Measurements from ENCODE around the gene TBCA. TPM values are rescaled to one million over a fixed set of nuclear protein-coding genes. Genes with fewer than 3 reads are reported as not detected.
A peak's percentile ranks its signal among the peaks of the same experiment; 100 is the strongest.

TBCA gene
- total RNA-seq, 1 donor from 2014 or later, result 286 TPM

DNA sequence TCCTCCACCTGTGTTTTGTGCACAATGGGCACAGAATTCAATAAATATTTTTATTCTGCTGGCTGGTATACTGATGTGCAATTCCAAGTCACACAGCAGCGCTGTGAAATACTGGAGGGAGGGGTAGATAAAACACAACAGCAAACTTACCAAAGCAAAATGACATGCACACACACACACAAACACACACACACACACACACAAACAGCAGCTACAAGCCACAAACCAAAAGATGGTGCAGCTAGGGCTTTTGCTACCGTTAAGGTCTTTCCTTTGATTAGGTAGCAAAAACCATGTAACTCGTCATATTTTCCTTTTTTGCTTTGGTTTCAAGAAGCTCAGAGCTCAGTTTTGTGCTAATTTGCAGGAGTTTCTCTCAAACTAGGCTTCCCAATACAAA lies 1.8 kb upstream of the TBCA start:
- no peak for DNase-seq (ENCODE audit: low read depth, low spot score)
- Mint-ChIP-seq H3K4me3 (peak overlapping the region; percentile 87), H3K4me1 (peaks cover 35% of the 10 kb centered on the region), H3K36me3 (ENCODE audit: low read depth) (no peaks in the 10 kb centered on the region), H3K27ac (ENCODE audit: unreplicated experiment) (no peak overlapping the region), H3K27me3 (ENCODE audit: low read depth) (no peaks in the 10 kb centered on the region), H3K9me3 (no peaks in the 10 kb centered on the region)
- TF ChIP-seq, protein P1, sequence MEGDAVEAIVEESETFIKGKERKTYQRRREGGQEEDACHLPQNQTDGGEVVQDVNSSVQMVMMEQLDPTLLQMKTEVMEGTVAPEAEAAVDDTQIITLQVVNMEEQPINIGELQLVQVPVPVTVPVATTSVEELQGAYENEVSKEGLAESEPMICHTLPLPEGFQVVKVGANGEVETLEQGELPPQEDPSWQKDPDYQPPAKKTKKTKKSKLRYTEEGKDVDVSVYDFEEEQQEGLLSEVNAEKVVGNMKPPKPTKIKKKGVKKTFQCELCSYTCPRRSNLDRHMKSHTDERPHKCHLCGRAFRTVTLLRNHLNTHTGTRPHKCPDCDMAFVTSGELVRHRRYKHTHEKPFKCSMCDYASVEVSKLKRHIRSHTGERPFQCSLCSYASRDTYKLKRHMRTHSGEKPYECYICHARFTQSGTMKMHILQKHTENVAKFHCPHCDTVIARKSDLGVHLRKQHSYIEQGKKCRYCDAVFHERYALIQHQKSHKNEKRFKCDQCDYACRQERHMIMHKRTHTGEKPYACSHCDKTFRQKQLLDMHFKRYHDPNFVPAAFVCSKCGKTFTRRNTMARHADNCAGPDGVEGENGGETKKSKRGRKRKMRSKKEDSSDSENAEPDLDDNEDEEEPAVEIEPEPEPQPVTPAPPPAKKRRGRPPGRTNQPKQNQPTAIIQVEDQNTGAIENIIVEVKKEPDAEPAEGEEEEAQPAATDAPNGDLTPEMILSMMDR (conservative IDR thresholded peaks at IDR 0.05), result no peak

DNA sequence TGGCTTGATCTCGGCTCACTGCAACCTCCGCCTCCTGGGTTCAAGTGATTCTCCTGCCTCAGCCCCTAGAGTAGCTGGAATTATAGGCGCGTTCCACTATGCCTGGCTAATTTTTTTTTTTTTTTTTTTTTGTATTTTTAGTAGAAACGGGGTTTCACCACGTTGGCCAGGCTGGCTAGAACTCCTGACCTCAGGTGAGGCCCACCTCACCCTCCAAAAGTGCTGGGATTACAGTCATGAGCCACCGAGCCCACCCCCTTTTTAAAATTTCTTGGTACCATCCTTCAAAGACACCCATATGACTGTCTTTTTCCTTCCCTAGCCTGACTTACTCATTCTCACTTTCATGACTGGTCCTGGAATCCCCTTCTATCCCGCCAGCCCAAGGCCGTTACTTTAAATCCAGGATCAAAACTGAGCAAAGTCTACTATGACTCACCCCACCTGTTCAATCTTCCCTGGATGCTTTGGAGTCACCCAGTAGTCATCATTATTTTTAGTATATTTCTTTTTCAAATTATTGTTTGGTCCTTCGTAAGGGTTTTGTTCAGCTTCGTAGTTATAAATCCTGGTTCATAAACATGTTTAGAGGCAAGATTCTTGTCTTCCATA lies 1.2 kb upstream of the TBCA start:
- H3K4me3 Mint-ChIP-seq, result peak overlapping the region; percentile 87
- no peaks in the 10 kb centered on the region for H3K9me3 Mint-ChIP-seq
- H3K27me3 Mint-ChIP-seq (ENCODE audit: low read depth), result no peaks in the 10 kb centered on the region
- H3K36me3 Mint-ChIP-seq (ENCODE audit: low read depth), result no peaks in the 10 kb centered on the region
- DNase-seq (ENCODE audit: low read depth, low spot score), result no peak
- H3K27ac Mint-ChIP-seq (ENCODE audit: unreplicated experiment), result no peak overlapping the region
- TF ChIP-seq, protein P1 (conservative IDR thresholded peaks at IDR 0.05), result no peak
- H3K4me1 Mint-ChIP-seq, result peaks cover 36% of the 10 kb centered on the region

DNA sequence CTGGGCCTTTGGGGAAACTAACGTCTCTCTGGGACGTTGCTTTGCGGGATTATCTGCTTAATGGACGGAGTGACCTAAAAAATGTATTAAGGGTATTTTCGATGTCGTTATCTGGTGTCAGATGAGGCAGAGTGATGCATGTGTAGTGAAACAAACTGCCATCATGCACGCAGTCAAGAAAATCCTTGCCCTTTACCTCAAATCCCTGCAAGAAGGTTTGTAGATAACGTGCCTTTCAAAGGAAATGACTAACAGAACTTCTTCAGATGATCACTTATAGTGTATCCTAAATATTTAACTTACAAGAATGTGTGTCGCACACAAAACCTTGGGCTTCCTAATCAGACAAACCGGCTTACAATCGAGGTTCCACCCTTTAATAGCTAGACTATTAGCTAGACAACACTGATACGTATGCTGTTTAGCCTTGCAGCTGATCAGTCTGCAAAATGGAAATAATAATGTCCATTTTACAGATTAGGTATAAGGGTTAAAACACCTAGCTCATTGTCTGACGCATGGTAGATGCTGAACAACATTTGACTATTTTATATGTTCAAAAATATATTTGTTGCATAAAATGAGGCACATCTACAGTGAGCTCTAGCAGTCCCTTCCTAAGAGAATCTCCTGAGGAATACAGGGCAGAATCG lies 541 bp upstream of the TBCA start:
- Mint-ChIP-seq H3K4me3 (peak overlapping the region; percentile 87), H3K27ac (ENCODE audit: unreplicated experiment) (no peak overlapping the region), H3K27me3 (ENCODE audit: low read depth) (no peaks in the 10 kb centered on the region), H3K9me3 (no peaks in the 10 kb centered on the region), H3K36me3 (ENCODE audit: low read depth) (peaks cover 2% of the 10 kb centered on the region), H3K4me1 (peaks cover 40% of the 10 kb centered on the region)
- TF ChIP-seq, protein P1 (conservative IDR thresholded peaks at IDR 0.05), result no peak
- DNase-seq (ENCODE audit: low read depth, low spot score), result no peak

GRCh38 chr5:77774981-77775789 lies 954 bp downstream of the TBCA start:
- H3K4me1 Mint-ChIP-seq, result peaks cover 48% of the 10 kb centered on the region
- TF ChIP-seq, protein P1 (conservative IDR thresholded peaks at IDR 0.05), result no peak

GRCh38 chr5:77773734-77774280 lies 2.3 kb downstream of the TBCA start:
- no peak for DNase-seq (ENCODE audit: low read depth, low spot score)
- Mint-ChIP-seq H3K4me3 (peak overlapping the region; percentile 95), H3K4me1 (peaks cover 52% of the 10 kb centered on the region), H3K9me3 (no peaks in the 10 kb centered on the region), H3K36me3 (ENCODE audit: low read depth) (peaks cover 9% of the 10 kb centered on the region), H3K27me3 (ENCODE audit: low read depth) (no peaks in the 10 kb centered on the region), H3K27ac (ENCODE audit: unreplicated experiment) (no peak overlapping the region)
- TF ChIP-seq, protein P1 (conservative IDR thresholded peaks at IDR 0.05), result no peak

More at GRCh38 chr5:77774981-77775789, 954 bp downstream of the TBCA start:
- Mint-ChIP-seq H3K36me3 (ENCODE audit: low read depth) (peaks cover 6% of the 10 kb centered on the region), H3K27ac (ENCODE audit: unreplicated experiment) (peak overlapping the region; percentile 96), H3K9me3 (no peaks in the 10 kb centered on the region), H3K4me3 (peak overlapping the region; percentile 95), H3K27me3 (ENCODE audit: low read depth) (no peaks in the 10 kb centered on the region)
- DNase-seq (ENCODE audit: low read depth, low spot score), result no peak

Data from neural crest cell (in vitro differentiated cells).